Measurements from ENCODE around the gene BRMS1L. TPM values are rescaled to one million over a fixed set of nuclear protein-coding genes. Genes with fewer than 3 reads are reported as not detected.

Gene BRMS1L
- total and polyA plus RNA-seq, 2 of the 4 experiments (the other 2 are of a cell fraction): 1.8 to 6.2 TPM

DNA sequence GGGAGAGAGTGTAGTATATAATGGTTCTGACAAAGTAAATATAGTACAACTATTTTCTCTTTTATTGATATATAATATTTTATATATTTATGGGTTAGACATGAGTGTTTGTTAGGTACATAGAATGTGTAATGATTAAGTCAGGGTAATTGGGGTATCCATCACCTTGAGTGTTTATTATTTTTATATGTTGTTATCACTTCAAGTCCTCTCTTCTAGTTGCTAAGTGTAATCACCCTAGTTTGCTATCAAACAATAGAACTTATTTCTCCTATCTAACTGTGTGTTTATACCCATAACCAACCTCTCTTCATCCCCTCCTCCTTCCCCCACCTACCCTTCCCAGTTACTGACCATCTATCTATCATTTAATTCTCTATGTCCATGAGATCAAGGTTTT, 64.2 kb downstream of the BRMS1L start:
- dilution Hi-C loops (cut with HindIII; ENCODE audit: low sequenced_read_pairs, unreplicated experiment) (no loop called here), in situ Hi-C loops (cut with MboI; ENCODE audit: low sequenced_read_pairs) (no loop called here), intact Hi-C loops (cut with micrococcal nuclease) (no loop called here)
- H3K4me3 ChIP-seq (ENCODE audit: insufficient read depth, low read depth, low read length): no peak overlapping the region
- no peak overlapping the region for H4K91ac ChIP-seq (ENCODE audit: insufficient read depth, low read depth, low read length)
- no peak overlapping the region for H2BK20ac ChIP-seq (ENCODE audit: low read depth, low read length)
- H4K20me1 ChIP-seq (ENCODE audit: insufficient read depth, low read length): no peaks in the 10 kb centered on the region
- H3K9ac ChIP-seq (ENCODE audit: low read depth, low read length): no peak overlapping the region
- no TSS peak for BruUV-seq (replicated peaks)
- no peaks in the 10 kb centered on the region for H3K9me1 ChIP-seq (ENCODE audit: insufficient read depth, low read length)
- H3K56ac ChIP-seq (ENCODE audit: extremely low read depth, insufficient read depth, low read length): no peak overlapping the region
- H3K14ac ChIP-seq (replicated peaks; ENCODE audit: low read depth, low read length): no peak overlapping the region
- no peak overlapping the region for H3K23ac ChIP-seq (ENCODE audit: low read depth, low read length)
- ChIA-PET CTCF (interaction anchor here (1.2 kb wide), 1 partner anchor 10 kb away, joined by 3 read pairs; no protein-coding TSS in a partner anchor), POLR2A (ENCODE audit: unreplicated experiment) (no interaction called here)
- no peak overlapping the region for H3K18ac ChIP-seq (ENCODE audit: low read depth, low read length)
- TF ChIP-seq MXI1 (IDR thresholded peaks at IDR 0.05; ENCODE audit: borderline replicate concordance, low read depth, low read length) (no peak), BHLHE40 (IDR thresholded peaks at IDR 0.05; ENCODE audit: low read depth, low read length) (no peak), FOS (IDR thresholded peaks at IDR 0.05; ENCODE audit: low read depth, low read length) (no peak), SMC3 (IDR thresholded peaks at IDR 0.05; ENCODE audit: low read depth, low read length) (no peak), MAZ (IDR thresholded peaks at IDR 0.05; ENCODE audit: borderline replicate concordance, low read depth, low read length) (no peak), RAD21 (IDR thresholded peaks at IDR 0.05; ENCODE audit: low read length) (no peak), RCOR1 (IDR thresholded peaks at IDR 0.05; ENCODE audit: insufficient replicate concordance, low read length) (no peak), CHD1 (IDR thresholded peaks at IDR 0.05; ENCODE audit: low read depth, low read length) (no peak), POLR2A (IDR thresholded peaks at IDR 0.05; ENCODE audit: low read depth, low read length) (no peak), RFX5 (IDR thresholded peaks at IDR 0.05; ENCODE audit: low read depth, low read length) (no peak), NFE2L2 (IDR thresholded peaks at IDR 0.05; ENCODE audit: low read depth, low read length) (no peak), MAFK (IDR thresholded peaks at IDR 0.05; ENCODE audit: low read depth, low read length) (no peak), CEBPB (IDR thresholded peaks at IDR 0.05; ENCODE audit: low read depth, low read length) (no peak)
- TF ChIP-seq, protein P1, sequence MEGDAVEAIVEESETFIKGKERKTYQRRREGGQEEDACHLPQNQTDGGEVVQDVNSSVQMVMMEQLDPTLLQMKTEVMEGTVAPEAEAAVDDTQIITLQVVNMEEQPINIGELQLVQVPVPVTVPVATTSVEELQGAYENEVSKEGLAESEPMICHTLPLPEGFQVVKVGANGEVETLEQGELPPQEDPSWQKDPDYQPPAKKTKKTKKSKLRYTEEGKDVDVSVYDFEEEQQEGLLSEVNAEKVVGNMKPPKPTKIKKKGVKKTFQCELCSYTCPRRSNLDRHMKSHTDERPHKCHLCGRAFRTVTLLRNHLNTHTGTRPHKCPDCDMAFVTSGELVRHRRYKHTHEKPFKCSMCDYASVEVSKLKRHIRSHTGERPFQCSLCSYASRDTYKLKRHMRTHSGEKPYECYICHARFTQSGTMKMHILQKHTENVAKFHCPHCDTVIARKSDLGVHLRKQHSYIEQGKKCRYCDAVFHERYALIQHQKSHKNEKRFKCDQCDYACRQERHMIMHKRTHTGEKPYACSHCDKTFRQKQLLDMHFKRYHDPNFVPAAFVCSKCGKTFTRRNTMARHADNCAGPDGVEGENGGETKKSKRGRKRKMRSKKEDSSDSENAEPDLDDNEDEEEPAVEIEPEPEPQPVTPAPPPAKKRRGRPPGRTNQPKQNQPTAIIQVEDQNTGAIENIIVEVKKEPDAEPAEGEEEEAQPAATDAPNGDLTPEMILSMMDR (conservative IDR thresholded peaks at IDR 0.05; ENCODE audit: low read depth, low read length): no peak
- TF ChIP-seq, protein P2, sequence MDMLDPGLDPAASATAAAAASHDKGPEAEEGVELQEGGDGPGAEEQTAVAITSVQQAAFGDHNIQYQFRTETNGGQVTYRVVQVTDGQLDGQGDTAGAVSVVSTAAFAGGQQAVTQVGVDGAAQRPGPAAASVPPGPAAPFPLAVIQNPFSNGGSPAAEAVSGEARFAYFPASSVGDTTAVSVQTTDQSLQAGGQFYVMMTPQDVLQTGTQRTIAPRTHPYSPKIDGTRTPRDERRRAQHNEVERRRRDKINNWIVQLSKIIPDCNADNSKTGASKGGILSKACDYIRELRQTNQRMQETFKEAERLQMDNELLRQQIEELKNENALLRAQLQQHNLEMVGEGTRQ (IDR thresholded peaks at IDR 0.05; ENCODE audit: low read depth, low read length): no peak
- TF ChIP-seq, protein P3, sequence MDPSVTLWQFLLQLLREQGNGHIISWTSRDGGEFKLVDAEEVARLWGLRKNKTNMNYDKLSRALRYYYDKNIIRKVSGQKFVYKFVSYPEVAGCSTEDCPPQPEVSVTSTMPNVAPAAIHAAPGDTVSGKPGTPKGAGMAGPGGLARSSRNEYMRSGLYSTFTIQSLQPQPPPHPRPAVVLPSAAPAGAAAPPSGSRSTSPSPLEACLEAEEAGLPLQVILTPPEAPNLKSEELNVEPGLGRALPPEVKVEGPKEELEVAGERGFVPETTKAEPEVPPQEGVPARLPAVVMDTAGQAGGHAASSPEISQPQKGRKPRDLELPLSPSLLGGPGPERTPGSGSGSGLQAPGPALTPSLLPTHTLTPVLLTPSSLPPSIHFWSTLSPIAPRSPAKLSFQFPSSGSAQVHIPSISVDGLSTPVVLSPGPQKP (IDR thresholded peaks at IDR 0.05; ENCODE audit: borderline replicate concordance, low read depth, low read length): no peak
- H3K9me3 ChIP-seq (ENCODE audit: control insufficient read depth, insufficient read depth, low read length): no peaks in the 10 kb centered on the region
- H2AK9ac ChIP-seq (replicated peaks; ENCODE audit: low read depth, low read length, poor library complexity): no peak overlapping the region
- no peak overlapping the region for H3K4me2 ChIP-seq (ENCODE audit: low read depth, low read length)
- no peaks in the 10 kb centered on the region; the same call in 1 of the 2 replicates for H3K27me3 ChIP-seq (ENCODE audit: control insufficient read depth, insufficient read depth, low read length)
- no peak overlapping the region for H3K27ac ChIP-seq (ENCODE audit: insufficient read depth, low read length)
- no peak overlapping the region for H2AFZ ChIP-seq (replicated peaks; ENCODE audit: low read length, poor library complexity)
- no peak overlapping the region for H4K5ac ChIP-seq (ENCODE audit: low read depth, low read length)
- no peak overlapping the region for H2BK5ac ChIP-seq (ENCODE audit: low read depth, low read length, poor library complexity, severe bottlenecking)
- H3K36me3 ChIP-seq (ENCODE audit: control insufficient read depth, insufficient read depth, low read length): no peaks in the 10 kb centered on the region
- no peaks in the 10 kb centered on the region for H3K79me1 ChIP-seq (ENCODE audit: low read depth in 1 of 2, low read length in 2 of 2)
- H3K4me1 ChIP-seq (ENCODE audit: control insufficient read depth, insufficient read depth, low read length): no peaks in the 10 kb centered on the region
- DNase-seq: no peak
- no peak overlapping the region for H2AK5ac ChIP-seq (ENCODE audit: low read depth, low read length)
- no peak overlapping the region for H2BK15ac ChIP-seq (ENCODE audit: low read depth, low read length)
- H4K8ac ChIP-seq (ENCODE audit: low read depth in 2 of 2, low read length in 2 of 2): no peak overlapping the region
- no peak overlapping the region for H3K4ac ChIP-seq (ENCODE audit: low read depth, low read length)
- no peak overlapping the region for H2BK120ac ChIP-seq (ENCODE audit: low read depth, low read length)
- ATAC-seq (ENCODE audit: low read depth): no peak

Measured in IMR-90 (cell line).